CD4-positive, alpha-beta T cell (primary cell): ENCODE measurements around the gene RUNX1. TPM values are rescaled to one million over a fixed set of nuclear protein-coding genes. Genes with fewer than 3 reads are reported as not detected.

Experiments used
- ATAC-seq: fragments of 200-7000 bp; cut with Tn5 transposase; one replicate; pipeline ENCODE4 v1.10.0; 2022; ENCODE audit warnings: mild to moderate bottlenecking; ENCODE audit not compliant: poor library complexity
- CTCF ChIA-PET: fragments of 350-600 bp; sonication (Branson Sonifier 250); formaldehyde crosslinking; loops from one replicate; lab custom pipeline; 2021; ENCODE audit warnings: antibody characterized with exemption, inconsistent platforms; lab: Charles Lee
- POLR2A ChIA-PET: fragments of 350-600 bp; sonication (Branson Sonifier 250); formaldehyde crosslinking; loops from one replicate; lab custom pipeline; 2021; ENCODE audit warnings: antibody characterized with exemption, inconsistent platforms; lab: Charles Lee
- DNase-seq, 14 experiments: peaks; one replicate each; pipeline ENCODE4 v3.0.0-alpha.2; 2013 to 2020; ENCODE audit warnings: mixed read lengths in 2 of 14
- H3K27ac ChIP-seq, 2 donors: one replicate each; pipeline versions ENCODE4 v1.5.1 to v1.7.0; 2013; ENCODE audit warnings: low read length in 2 of 2, low read depth in 1 of 2, mild to moderate bottlenecking in 1 of 2
- H3K27me3 ChIP-seq, 2 experiments: 1 replicate in 1 of 2; 2 replicates in 1 of 2; pipeline versions ENCODE4 v1.6.1 to v1.7.0; 2013; ENCODE audit warnings: low read length in 2 of 2, control low read depth in 1 of 2, mild to moderate bottlenecking in 1 of 2, moderate library complexity in 1 of 2; ENCODE audit not compliant: insufficient read depth in 2 of 2, control insufficient read depth in 1 of 2
- H3K36me3 ChIP-seq: one replicate; pipeline ENCODE4 v1.6.1; 2013; ENCODE audit warnings: low read length, control low read depth; ENCODE audit not compliant: insufficient read depth
- H3K4me1 ChIP-seq: one replicate; pipeline ENCODE4 v1.6.1; 2013; ENCODE audit warnings: low read length, control low read depth; ENCODE audit not compliant: insufficient read depth
- H3K4me3 ChIP-seq: one replicate; pipeline ENCODE4 v1.5.1; 2013; ENCODE audit warnings: mild to moderate bottlenecking, low read length, moderate library complexity
- H3K9me3 ChIP-seq, 2 experiments: 1 replicate in 1 of 2; 2 replicates in 1 of 2; pipeline versions ENCODE4 v1.6.1 to v1.7.0; 2013; ENCODE audit warnings: low read length in 2 of 2, mild to moderate bottlenecking in 2 of 2, control low read depth in 1 of 2, moderate library complexity in 1 of 2; ENCODE audit not compliant: control insufficient read depth in 1 of 2, insufficient read depth in 1 of 2
- H3K27ac Mint-ChIP-seq: one replicate; pipeline ENCODE4 v1.8.0; 2020; ENCODE audit warnings: mixed read lengths
- H3K27me3 Mint-ChIP-seq: one replicate; pipeline ENCODE4 v1.8.0; 2021; ENCODE audit warnings: mixed read lengths
- H3K36me3 Mint-ChIP-seq: one replicate; pipeline ENCODE4 v1.8.0; 2021; ENCODE audit warnings: low read depth, mixed read lengths
- H3K4me1 Mint-ChIP-seq: one replicate; pipeline ENCODE4 v1.8.0; 2021; ENCODE audit warnings: low read depth, mixed read lengths
- H3K4me3 Mint-ChIP-seq: one replicate; pipeline ENCODE4 v1.8.0; 2020; ENCODE audit warnings: mild to moderate bottlenecking, mixed read lengths
- H3K9me3 Mint-ChIP-seq: one replicate; pipeline ENCODE4 v1.8.0; 2020; ENCODE audit warnings: mixed read lengths
- CTCF ChIP-seq: fragments of 200-600 bp; IDR thresholded peaks from one replicate; pipeline ENCODE4 v1.8.0; 2022; ENCODE audit warnings: antibody characterized with exemption, mild to moderate bottlenecking
- intact Hi-C, 2 experiments: fragments of 100-400 bp; cut with DNase I in 1 of 2; cut with micrococcal nuclease in 1 of 2; formaldehyde crosslinking; loops; one replicate each; pipeline versions ENCODE4 v1.15.1 to v1.9.0; 2023 to 2025; cut with DNase I, micrococcal nuclease
- total RNA-seq, 174 experiments: library from RNA in 2 of 174; stranded (reverse) in 2 of 174; gene quantifications; one replicate each; pipeline ENCODE4 v1.2.3 and lab custom pipeline; 2021 to 2026

The RUNX1 gene
- total RNA-seq, 2 experiments from 2014 or later: 71.7 to 74.3 TPM

- Histone ChIP-seq H3K4me3 (no peak overlapping the region), H3K27ac (no peak overlapping the region), H3K9me3 (no peaks in the 10 kb centered on the region), H3K36me3 (peaks cover 61% of the 10 kb centered on the region), H3K4me1 (peaks cover 5% of the 10 kb centered on the region), H3K27me3 (no peaks in the 10 kb centered on the region)
- intact Hi-C loops: no loop called here
- ChIA-PET CTCF (no interaction called here), POLR2A (interaction anchor here (1.8 to 2.4 kb wide), 2 partner anchors 9 to 11 kb away, joined by 6 to 11 read pairs; no protein-coding TSS in a partner anchor)
- no peaks in the 10 kb centered on the region for H3K27me3 Mint-ChIP-seq
- H3K36me3 Mint-ChIP-seq: peaks cover 94% of the 10 kb centered on the region
- TF ChIP-seq CTCF: no peak
- H3K27ac Mint-ChIP-seq: peak overlapping the region; percentile 40
- H3K9me3 Mint-ChIP-seq: no peaks in the 10 kb centered on the region
- DNase-seq (no peak), ATAC-seq (no peak)
- no peak overlapping the region for H3K4me3 Mint-ChIP-seq
- peaks cover 51% of the 10 kb centered on the region for H3K4me1 Mint-ChIP-seq
Measured at GRCh38 chr21:34878501-34878900, 170.6 kb downstream of the RUNX1 start.

- ATAC-seq (no peak), DNase-seq (no peak)
- Mint-ChIP-seq H3K27me3 (no peaks in the 10 kb centered on the region), H3K4me1 (peaks cover 42% of the 10 kb centered on the region), H3K4me3 (no peak overlapping the region), H3K27ac (peak overlapping the region; percentile 42), H3K36me3 (peaks cover 94% of the 10 kb centered on the region), H3K9me3 (no peaks in the 10 kb centered on the region)
- intact Hi-C loops: no loop called here
- TF ChIP-seq CTCF: no peak
- Histone ChIP-seq H3K4me3 (no peak overlapping the region), H3K4me1 (peaks cover 5% of the 10 kb centered on the region), H3K27me3 (no peaks in the 10 kb centered on the region), H3K36me3 (peaks cover 69% of the 10 kb centered on the region), H3K27ac (no peak overlapping the region), H3K9me3 (no peaks in the 10 kb centered on the region)
- POLR2A ChIA-PET: interaction anchor here (1.2 kb wide), 1 partner anchor 11 kb away, joined by 5 read pairs; no protein-coding TSS in a partner anchor
- CTCF ChIA-PET: no interaction called here
Measured at GRCh38 chr21:34877485-34878128, 171.5 kb downstream of the RUNX1 start.

- peaks cover 83% of the 10 kb centered on the region for H3K36me3 ChIP-seq
Measured at GRCh38 chr21:34875830-34876229, 173.3 kb downstream of the RUNX1 start.

More at GRCh38 chr21:34875830-34876229, 173.3 kb downstream of the RUNX1 start:
- ChIA-PET POLR2A (interaction anchor here (1.5 kb wide), 1 partner anchor 12 kb away, joined by 5 read pairs; no protein-coding TSS in a partner anchor), CTCF (no interaction called here)
- peaks cover 5% of the 10 kb centered on the region for H3K4me1 ChIP-seq
- H3K27ac ChIP-seq: no peak overlapping the region
- no peaks in the 10 kb centered on the region for H3K9me3 ChIP-seq
- Mint-ChIP-seq H3K4me3 (no peak overlapping the region), H3K9me3 (no peaks in the 10 kb centered on the region), H3K4me1 (peaks cover 30% of the 10 kb centered on the region), H3K27ac (peak overlapping the region; percentile 19), H3K27me3 (no peaks in the 10 kb centered on the region), H3K36me3 (peaks cover 85% of the 10 kb centered on the region)
- no peaks in the 10 kb centered on the region for H3K27me3 ChIP-seq
- intact Hi-C loops: no loop called here
- DNase-seq: no peak
- TF ChIP-seq CTCF: no peak
- ATAC-seq: no peak
- H3K4me3 ChIP-seq: no peak overlapping the region
